Fibroblast of pulmonary artery (primary cell): ENCODE measurements around the gene FAF1.
"Not testable (repeated sequence)": the region's sequence is repeated elsewhere in the genome, so short reads cannot be mapped to it uniquely, and the experiment has no call there.

Source experiments
- DNase-seq: peaks from one replicate; pipeline ENCODE4 v3.0.0-alpha.2; 2010; ENCODE audit warnings: low read depth
- H3K4me3 ChIP-seq: replicated peaks from 2 replicates; pipeline ENCODE4 v1.5.1; 2011; ENCODE audit warnings: low read depth, mild to moderate bottlenecking, control low read depth, low read length, moderate library complexity
- TF ChIP-seq, protein P1 (sequence below): IDR thresholded peaks from 2 replicates; pipeline ENCODE4 v1.5.1; 2011; ENCODE audit warnings: mild to moderate bottlenecking, control low read depth, low read length, inconsistent platforms; ENCODE audit errors: missing control alignments

Gene FAF1

DNA sequence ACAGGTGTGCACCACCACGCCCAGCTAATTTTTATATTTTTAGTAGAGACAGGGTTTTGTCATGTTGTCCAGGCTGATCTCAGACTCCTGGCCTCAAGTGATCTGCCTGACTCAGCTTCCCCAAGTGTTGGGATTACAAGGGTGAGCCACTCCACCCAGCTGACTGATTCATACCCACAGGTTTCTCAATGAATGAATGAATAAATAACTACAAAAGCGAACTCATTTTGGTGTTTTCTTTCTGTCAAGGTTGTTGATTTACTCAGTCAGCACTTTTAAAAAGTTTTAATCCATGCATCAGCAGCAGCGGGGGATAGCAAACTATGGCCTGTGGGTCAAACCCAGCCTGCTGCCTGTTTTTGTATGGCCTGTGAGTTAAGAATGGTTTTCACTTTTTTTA, 217.5 kb downstream of the FAF1 start:
- DNase-seq = no peak
- no peak overlapping the region for H3K4me3 ChIP-seq
- TF ChIP-seq, protein P1, sequence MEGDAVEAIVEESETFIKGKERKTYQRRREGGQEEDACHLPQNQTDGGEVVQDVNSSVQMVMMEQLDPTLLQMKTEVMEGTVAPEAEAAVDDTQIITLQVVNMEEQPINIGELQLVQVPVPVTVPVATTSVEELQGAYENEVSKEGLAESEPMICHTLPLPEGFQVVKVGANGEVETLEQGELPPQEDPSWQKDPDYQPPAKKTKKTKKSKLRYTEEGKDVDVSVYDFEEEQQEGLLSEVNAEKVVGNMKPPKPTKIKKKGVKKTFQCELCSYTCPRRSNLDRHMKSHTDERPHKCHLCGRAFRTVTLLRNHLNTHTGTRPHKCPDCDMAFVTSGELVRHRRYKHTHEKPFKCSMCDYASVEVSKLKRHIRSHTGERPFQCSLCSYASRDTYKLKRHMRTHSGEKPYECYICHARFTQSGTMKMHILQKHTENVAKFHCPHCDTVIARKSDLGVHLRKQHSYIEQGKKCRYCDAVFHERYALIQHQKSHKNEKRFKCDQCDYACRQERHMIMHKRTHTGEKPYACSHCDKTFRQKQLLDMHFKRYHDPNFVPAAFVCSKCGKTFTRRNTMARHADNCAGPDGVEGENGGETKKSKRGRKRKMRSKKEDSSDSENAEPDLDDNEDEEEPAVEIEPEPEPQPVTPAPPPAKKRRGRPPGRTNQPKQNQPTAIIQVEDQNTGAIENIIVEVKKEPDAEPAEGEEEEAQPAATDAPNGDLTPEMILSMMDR = no peak

DNA sequence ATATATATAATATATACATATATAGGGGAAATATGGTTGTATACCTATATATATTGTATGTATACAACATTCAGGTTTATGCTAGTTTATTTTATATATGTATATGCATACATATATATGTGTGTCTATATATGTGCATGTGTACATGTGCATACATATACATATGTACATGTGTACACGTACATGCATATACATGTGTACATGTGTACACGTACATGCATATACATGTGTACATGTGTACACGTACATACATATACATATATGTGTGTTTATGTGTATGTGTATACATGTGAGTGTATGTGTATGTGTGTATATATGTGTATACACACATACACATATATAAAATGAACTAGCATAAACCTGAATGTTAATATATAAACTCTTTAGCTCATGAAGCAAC, 220.9 kb downstream of the FAF1 start:
- no peak overlapping the region for H3K4me3 ChIP-seq
- DNase-seq = no peak
- TF ChIP-seq, protein P1 = no peak

DNA sequence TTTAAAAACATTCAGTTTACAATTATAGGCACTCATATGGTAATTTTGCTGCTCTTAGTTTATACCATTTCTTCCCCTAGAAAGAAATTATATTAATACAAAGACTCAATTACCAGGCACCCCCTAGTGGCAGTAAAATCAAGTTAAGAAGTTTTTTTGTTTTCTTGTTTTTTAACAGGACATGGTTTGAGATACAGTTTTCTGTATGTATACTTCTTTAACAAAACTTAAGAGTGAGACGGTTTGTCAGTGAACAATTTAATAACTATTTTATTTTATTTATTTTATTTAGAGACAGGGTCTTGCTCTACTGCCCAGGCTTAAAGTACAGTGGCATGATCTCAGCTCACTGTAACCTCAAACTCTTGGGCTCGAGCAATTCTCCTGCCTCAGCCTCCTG, 224.6 kb downstream of the FAF1 start:
- TF ChIP-seq, protein P1 = peak; percentile 54
- DNase-seq = peak; percentile 56

DNA sequence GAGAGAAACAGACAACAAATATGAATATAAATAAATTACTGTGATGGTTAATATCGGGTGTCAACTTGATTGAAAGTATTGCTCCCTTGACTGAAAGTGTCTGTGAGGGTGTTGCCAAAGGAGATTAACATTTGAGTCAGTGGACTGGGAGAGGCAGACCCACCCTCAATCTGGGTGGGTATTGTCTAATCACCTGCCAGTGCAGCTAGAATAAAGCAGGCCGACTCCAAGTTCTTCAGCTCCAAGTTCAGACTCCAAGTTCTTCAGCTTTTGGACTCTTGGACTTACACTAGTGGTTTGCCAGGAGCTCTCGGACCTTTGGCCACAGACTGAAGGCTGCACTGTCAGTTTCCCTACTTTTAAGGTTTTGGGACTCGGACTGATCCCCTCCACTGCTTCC, 232.5 kb downstream of the FAF1 start:
- DNase-seq, H3K4me3 ChIP-seq: not testable (repeated sequence)

More for the DNA sequence above, 224.6 kb downstream of the FAF1 start:
- H3K4me3 ChIP-seq = no peak overlapping the region

DNA sequence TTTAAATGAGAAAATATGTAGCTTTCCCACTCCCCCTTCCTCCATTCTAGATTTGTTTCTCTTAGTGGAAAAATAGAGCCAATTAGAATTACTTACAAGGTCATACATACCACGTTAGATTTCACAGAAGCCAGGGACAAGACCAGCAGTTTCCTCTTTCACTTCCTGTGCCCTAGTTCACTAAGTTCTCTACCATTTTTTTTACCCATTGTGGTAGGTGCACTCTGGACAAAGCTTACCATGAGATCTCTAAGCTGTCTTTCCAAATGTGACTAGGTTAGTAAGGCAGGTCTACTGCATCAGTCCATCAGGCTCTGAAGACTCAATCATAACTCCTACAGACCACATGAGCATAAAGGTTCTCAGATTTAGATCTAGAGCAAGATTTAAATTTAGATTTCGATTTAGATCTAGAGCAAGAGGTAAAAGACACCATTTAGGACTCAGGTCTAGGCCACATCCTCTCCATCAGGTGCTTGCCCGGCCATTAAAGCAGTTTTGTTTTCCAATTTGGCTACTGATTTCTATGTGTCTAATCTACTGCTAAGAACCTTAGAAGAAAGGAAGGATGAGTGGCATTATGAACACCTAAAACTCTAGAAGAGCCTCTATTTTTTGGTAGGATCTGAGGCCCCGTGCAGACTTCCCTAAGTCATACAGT, 235.3 kb downstream of the FAF1 start:
- no peak for DNase-seq

DNA sequence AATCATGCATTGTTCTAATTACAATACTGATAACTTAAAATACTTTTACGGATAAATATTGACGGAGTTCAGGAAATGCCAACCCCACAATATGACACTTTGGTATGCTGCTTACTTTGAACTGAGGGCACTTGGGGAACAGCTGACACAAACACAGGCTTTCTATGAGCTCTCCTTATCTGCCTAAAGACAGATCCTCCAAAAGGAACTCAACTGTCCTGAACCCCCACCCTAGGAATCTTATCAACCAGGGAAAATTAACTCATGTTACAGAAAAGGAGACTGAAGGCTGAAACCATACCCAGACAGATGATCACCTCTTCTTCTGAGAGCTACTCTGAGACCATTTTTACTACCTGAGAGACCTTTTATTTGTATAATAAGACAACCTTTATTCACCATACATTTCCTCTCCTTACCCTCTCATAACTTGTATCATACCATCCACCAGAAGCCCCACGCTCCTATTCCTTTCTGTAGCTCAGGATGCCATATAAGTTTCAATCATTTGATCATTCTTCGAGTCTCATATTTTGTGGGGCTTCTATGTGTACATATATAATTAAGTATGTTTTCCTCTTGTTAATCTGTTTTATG, 239.5 kb downstream of the FAF1 start:
- DNase-seq = no peak
- TF ChIP-seq, protein P1 = no peak
- no peak overlapping the region for H3K4me3 ChIP-seq

More for the DNA sequence above, 235.3 kb downstream of the FAF1 start:
- H3K4me3 ChIP-seq = no peak overlapping the region
- TF ChIP-seq, protein P1 = no peak

DNA sequence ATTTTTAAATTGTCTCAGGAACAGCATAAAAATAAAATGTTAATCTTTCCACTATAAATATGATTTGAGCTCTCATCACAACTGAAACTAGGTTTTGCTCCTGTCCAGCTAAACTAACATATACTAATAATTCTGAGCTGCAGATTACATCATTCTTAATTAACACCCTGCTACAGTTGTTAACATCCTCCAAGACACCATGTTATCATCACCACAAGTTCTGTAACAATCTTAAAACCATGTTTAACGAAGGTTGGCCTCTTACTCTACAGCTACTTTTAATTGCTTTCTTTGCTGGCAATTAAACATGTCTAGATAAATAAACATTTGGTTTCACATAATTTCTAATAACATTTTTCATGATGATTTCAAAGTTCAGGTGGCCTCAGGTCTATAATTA, 240.9 kb downstream of the FAF1 start:
- H3K4me3 ChIP-seq = no peak overlapping the region
- no peak for DNase-seq
- TF ChIP-seq, protein P1 = no peak
